ENCODE results near the gene BCR.

The BCR gene

DNA sequence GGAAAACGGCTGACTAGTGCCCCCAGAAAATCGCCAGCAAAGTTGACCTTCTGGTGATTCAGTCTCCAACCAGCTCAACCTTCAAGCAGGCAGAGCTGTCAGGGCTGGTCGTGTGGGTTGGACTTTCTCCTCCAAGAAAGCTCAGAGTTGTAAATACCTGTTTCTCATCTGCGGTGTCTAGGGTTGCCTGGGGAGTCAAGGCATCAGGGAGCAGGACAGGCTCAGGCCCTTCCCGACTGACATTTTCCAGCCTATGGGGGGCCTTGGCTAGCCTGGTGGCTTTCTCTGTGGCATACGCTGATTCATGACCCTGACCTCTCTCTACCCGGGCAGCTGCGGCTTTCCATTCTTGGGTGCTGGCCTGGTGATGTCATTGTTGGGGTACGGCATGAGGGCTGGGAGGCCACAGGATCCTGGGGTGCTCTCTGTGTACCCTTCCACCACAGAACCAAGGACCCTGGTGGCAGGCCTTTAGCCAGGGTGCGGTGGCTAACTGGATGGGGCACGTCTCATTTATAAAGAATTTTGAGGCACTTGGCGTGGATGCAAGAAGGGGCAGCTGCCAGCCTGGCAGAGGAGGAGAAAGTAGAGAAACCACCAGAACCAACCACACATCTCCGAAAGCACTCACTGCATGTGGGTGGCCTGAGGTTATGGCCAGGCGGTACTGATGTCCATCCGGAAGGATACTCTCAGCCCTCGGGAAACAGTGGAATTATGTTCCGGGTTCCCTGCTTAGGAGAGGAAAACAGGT lies 64.9 kb downstream of the BCR start:
- DNase-seq (ENCODE audit: low spot score) = no peak

DNA sequence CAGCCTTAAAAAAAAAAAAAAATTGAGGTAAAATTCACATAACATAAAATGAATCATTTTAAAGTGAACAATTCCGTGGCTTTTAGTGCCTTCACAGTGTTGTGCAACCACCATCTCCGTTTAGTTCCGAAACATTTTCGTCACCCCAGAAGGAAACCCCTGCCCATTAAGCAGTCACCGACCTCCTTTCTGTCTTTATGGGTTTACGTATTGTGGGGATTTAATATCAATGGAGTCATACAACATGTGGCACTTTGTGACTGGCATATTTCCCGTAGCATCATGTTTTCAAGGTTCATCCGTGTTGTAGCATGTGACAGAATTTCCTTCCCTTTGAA lies 65.5 kb downstream of the BCR start:
- DNase-seq (ENCODE audit: low spot score) = no peak

DNA sequence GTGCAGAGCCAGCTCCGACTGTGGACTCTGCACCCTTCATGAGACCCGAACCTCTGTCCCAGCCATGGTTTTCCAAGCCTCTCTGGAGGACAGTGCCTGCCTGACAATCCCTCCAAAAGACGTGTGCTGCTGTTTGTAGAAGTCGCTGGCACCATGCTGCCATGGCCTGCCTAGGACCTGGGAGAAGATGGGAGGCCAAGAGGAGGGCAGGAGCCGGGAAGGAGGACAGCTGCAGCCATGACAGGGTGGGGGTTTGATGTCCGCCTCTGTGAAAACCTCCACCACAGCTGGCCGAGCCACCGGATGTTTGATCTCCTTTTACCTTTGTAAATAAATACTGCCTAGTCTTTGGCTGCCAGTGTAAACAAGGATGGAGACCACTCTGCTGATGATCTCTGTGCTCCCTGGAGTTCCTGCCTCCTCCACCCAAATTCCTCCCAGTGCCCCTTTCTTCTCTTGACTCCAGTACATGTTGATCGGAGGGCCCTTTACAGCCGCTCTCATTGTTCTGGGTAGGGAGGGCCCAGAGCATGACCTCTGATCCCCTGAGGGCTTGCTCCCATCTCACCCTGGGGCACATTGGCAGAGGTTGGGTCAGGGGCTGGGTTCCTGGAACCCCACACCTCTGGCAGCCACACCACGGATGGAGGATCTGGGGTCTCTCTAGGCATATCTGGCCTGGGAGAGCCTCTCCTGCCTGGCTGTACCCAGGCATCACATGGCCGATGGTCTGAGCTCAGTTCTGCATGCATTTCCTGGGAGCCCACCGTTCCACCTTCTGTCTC lies 66.9 kb downstream of the BCR start:
- no peak for DNase-seq (ENCODE audit: low spot score)

GRCh38 chr22:23248583-23248982 lies 68.3 kb downstream of the BCR start:
- no peak for DNase-seq (ENCODE audit: low spot score)

DNA sequence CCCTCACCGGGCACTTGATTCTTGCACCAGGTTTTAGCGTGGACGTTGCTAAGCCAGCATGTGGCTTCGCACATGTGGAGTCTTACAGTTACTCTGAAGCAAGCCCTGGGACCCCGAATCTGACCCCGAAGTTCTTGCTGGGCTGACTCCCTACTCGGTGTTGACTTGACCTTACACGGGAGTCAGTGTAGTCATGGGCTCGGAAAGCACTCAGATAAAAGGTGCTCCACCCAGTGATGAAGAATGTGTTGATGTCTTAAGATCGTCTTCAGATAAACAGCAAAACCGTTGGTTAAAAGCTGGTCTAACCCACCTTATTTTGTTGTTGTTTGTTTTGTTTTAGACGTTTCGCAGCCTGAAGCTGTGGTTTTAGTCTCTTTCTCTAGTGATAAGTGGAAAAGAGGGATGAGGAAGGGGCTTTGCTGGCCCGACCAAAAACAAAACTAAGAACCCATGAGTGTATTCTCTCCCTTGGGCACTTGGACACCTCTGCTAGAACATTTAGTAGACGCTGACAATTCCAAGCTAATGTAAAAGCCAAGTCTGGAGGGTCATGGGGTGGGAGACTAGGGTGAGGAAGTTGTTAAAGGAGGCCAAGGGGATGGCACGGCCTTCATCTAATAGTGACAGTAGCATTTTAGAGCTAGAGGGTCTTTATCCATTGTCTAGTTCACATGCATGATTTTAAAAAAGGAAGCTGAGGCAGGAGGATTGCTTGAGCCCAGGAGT lies 69.9 kb downstream of the BCR start:
- no peak for DNase-seq (ENCODE audit: low spot score)

- DNase-seq (ENCODE audit: low spot score) = no peak
These were observed 70.6 kb downstream of the BCR start for GRCh38 chr22:23250785-23251363.

GRCh38 chr22:23251445-23252093 lies 71.3 kb downstream of the BCR start:
- DNase-seq (ENCODE audit: low spot score) = no peak

GRCh38 chr22:23253475-23254055 lies 73.3 kb downstream of the BCR start:
- DNase-seq (ENCODE audit: low spot score) = no peak

GRCh38 chr22:23255506-23256170 lies 75.3 kb downstream of the BCR start:
- DNase-seq (ENCODE audit: low spot score) = no peak

DNA sequence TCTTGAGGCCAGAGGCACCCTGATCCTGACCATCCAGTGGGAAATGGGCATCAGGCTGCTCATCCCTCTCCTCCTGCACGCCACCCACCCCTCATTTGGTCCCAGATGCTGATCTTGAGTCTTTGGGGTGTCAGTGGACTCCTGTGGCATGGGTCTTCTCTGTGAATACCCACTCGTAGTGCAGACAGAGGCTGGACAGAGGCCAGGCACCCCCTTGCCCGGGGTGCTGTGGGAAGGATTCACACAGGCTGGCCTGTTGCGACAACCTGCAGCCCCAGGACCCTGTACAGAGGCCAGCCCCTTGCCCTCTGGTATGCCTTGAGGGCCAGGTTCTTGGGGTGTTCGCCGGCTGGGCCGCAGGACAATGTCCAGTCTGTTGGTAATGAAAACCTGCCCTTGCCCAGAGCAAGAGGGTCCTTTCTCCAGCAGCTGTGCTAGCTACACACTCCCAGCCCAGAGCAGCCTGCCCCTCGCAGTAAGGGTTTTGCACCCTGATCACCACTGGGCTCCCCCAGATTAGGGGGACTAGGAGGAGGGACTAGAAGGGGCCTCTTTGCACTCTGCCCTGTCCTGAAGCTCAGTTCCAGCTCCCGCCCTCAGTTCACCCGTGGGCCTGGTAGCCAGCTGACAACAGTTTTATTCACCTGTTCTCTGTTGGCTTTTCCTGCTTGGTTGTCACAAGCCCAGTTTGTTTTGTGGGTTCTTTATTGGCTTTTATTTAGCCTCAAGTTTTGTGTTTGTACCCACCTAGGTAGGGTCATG lies 76.0 kb downstream of the BCR start:
- DNase-seq (ENCODE audit: low spot score) = no peak

GRCh38 chr22:23256986-23257888 lies 76.9 kb downstream of the BCR start:
- no peak for DNase-seq (ENCODE audit: low spot score)

GRCh38 chr22:23257889-23258825 lies 77.8 kb downstream of the BCR start:
- no peak for DNase-seq (ENCODE audit: low spot score)

- no peak for DNase-seq (ENCODE audit: low spot score)
These were observed 78.5 kb downstream of the BCR start for GRCh38 chr22:23258826-23259170.

DNA sequence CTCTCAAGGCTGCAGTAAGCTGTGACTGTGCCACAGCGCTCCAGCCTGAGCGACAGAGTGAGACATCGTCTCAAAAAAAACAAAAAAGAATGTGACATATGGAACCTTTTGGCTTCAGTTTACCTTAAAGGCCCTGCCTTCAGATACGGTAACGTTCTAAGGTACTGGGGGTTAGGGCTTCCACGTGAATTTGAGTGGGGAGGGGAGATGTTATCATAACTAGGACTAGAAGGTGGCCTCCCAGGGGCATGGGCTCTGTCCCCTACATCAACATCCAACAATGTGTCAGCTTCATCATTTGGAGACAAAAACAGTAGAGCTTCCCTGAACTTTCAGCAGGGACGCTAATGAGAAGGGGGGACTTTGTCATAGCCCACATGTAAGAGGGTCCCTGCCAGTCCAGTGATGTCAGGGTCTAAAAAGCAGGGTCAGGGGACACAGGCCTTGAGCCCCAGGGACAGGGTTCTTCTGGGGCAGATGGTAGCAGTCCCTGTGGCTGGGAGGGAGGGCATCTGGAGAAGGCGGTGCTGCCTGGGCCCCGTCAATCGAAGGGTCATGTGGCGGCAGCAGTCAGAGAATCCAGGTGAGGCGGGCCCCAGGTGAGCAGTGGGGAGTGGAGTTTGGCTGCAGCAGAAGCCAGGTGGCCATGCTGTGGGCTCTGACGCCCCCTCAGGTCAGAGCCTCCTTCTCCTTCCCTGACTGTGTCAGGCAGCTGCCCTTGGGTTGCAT lies 79.8 kb downstream of the BCR start:
- DNase-seq (ENCODE audit: low spot score) = no peak

- DNase-seq (ENCODE audit: low spot score) = no peak
These were observed 80.6 kb downstream of the BCR start for GRCh38 chr22:23260645-23261581.

DNA sequence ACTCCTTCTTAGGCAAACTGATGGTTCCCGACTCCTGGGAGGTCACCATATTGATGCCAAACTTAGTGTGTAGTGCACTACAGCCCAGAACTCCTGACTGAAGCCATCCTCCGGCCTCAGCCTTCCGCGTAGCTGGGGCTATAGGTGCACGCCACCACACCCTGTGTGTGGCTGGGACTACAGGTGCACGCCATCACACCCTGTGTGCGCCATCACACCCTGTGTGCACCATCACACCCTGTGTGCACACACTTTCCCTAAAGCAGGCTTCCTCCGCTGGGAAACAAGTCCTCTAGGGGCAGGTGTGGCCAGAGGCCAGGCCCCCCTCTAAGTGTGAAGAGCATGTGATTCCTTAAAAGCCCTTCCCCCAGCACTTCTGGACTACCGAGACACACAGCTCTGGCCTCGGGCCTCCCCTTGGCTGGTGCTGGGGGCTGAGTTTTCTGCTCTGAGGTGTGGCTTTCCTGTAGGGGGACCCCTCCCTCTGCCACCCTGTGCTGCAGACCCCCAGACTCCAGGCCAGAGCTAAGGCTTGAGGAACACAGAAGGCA lies 81.7 kb downstream of the BCR start:
- DNase-seq (ENCODE audit: low spot score) = no peak

Data from Ammon's horn (tissue), 1 donor.